Measurements from ENCODE around the gene CHRM2.

CHRM2 gene

GRCh38 chr7:136897676-136898075 is 29.2 kb downstream of the CHRM2 start:
- no peak for DNase-seq

GRCh38 chr7:136900005-136900404 is 31.6 kb downstream of the CHRM2 start:
- DNase-seq: no peak

DNA sequence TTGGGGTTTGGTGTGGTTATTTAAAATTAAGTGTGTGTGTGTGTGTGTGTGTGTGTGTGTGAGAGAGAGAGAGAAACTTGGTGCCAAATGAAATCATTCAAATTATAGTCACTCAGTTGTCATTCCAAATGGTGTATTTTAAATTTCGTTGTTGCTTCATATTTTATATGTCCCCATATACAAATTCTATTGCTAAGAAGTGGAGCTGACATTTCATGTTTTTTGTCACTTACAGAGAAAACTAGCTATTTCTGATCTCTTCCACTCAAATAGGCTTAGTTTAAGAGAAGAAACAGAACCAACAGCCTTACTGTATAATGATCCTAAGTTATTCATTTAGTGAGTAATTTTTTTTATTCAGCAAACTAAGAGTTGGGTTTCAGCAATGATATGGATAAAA is 42.3 kb downstream of the CHRM2 start:
- no peak for DNase-seq

DNA sequence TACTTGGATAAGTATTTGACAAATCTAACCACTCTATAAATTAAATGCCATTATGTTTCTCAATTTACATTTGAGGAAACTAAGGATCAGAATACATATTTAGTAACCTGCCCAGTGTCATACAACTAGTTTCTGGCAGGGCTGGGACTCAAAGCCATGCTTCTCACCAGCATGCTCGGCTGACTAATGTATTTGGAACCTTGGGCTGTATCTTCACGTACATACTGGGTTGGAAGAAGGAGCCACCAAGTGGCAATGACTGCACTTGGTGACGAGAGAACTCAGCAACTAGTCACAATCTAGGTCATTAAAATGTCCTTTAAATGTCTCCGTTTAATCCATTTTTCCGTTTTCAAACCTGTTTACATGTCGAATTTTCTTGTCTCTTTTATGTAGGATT is 42.9 kb downstream of the CHRM2 start:
- DNase-seq: no peak

- DNase-seq: no peak
These were observed 43.9 kb downstream of the CHRM2 start for GRCh38 chr7:136912339-136912738.

- no peak for DNase-seq
These were observed 45.6 kb downstream of the CHRM2 start for GRCh38 chr7:136914016-136914415.

DNA sequence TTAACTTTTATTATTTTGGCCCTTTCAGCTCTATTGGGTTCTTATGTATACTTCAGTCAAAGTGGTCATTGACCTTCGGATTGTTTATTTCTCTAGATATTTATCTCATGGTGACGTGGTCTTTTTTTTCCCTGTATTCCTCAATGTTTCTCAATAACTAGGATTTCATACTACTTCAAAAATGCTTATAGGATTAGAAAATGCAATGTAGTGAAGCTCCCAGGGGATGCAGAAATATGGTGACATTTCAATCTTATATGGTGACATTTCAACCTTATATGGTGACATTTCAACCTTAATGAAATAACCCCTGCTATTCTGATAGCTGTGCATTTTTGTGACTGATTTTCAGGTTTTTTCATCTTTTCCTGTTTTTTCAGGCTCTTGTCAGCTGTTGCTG is 51.4 kb downstream of the CHRM2 start:
- DNase-seq: no peak

DNA sequence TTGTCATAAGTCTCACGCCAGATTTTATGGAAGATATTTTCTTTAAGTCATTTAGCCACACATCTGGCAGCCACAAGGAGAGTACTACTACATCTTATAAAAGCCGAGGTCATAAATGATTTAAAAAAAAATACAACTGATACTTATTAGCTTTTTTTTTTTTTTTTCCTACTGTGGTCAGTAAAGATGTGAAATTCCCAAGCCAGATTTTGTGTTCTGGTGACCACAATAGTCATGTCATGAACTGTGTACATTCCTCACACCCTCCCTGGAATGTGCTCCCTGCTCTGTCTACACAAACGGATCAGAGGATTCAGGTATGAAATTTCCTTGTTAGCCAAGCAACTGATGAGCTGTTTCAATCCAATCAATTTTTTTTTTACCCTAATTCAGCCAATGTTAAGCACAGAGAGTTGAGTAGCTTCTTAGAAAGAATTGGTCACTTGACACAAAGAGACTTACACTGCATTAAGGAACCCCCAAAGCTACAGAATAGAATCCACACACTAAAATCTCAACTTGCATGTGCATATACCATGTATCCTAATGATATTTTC is 54.7 kb downstream of the CHRM2 start:
- DNase-seq: no peak

GRCh38 chr7:136925044-136925443 is 56.6 kb downstream of the CHRM2 start:
- DNase-seq: no peak

DNA sequence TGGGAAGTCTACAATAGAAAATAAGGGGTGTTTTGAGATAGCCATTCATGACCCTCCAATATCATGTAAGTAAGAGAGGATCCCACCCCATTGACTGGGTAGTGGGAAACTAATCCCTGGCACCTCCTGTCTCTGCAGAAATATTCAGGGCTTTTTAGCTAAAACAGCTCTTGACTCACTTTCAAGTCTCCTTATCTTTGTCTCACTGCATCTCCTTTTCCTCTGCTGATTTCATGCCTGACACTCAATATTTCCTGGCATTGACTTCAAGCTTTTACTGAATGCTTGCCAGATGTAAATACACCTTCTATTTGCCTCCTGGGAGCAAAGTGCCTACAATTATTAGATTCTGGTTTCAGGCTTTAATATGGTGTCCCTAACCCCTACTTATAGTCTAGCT is 57.1 kb downstream of the CHRM2 start:
- no peak for DNase-seq

GRCh38 chr7:136931169-136931867 is 62.9 kb downstream of the CHRM2 start:
- no peak for DNase-seq

DNA sequence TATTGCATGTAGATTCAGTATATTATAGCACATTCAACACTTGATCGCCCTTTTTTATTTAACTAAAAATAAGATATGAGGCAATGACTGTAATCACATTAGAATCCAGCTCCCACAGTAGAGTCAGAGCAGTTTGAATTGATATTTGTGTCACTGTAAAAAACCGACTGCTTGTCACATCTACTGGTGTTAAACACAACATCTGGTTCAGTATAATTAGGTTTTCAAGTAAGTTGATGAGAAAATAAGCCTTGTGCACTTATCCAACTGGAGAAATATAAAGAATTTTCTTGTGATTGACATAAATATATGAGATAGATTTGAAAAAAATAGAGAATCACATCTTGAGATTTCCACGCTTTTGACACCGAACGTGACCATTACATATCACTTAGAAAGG is 69.0 kb downstream of the CHRM2 start:
- DNase-seq: no peak

- no peak for DNase-seq
These were observed 70.0 kb downstream of the CHRM2 start for GRCh38 chr7:136938476-136938875.

DNA sequence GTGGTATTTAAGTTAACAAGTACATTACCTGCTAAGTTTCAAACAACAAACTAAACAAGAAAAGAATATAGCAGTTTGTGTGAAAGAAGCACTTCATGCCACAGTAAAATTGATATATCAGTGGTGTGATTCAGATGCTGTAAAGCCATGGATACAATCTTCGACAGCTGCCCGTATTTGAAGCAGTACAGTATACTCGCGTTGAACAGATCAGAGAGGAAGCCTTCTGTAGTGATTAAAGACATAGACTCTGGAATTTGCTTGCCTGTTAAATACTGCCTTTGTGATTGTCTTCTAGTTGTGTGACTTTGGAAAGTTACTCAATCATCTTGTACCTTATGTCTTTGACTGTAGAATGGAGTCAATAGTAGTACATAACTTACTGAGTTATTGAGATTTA is 71.7 kb downstream of the CHRM2 start:
- DNase-seq: no peak

- DNase-seq: no peak
These were observed 72.5 kb downstream of the CHRM2 start for GRCh38 chr7:136940917-136941316.

DNA sequence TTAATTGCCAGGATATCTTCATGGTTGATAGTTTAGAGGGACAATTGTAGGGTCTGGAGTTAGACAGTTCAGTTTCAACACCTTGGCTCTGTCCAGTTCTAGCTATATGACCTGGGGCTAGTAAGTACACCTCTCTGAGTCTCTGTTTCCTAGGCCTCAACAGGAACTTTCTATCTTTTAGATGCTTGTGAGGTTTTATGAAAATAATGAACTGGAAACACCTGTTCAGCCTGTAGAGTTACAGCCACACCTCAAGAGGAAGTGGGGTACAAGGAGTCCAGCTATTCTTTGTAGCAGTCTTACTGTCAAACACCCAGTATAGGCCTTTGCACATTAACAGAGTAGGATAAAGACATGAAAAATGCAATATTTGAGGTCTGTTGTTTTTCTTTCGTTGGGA is 73.4 kb downstream of the CHRM2 start:
- DNase-seq: no peak

DNA sequence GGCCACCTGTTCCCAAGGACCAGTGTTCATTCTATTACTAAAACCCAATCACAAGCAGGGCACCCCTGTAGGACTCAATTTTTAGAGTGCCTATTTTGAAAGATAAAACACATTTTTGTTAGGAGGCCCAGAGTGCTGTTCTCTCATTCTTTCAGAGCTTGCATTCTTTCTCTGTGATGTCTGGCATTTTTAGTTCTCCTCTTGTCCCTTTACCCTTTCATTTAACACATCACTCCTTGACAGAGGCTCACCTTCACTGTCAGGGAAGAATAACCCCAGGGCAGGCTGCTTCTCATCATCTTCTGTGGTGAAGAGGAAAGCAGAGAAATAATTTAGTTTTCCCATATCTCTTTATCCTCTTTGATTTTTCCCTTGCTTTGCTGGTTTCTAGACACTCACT is 73.9 kb downstream of the CHRM2 start:
- no peak for DNase-seq

GRCh38 chr7:136942994-136943393 is 74.5 kb downstream of the CHRM2 start:
- no peak for DNase-seq

DNA sequence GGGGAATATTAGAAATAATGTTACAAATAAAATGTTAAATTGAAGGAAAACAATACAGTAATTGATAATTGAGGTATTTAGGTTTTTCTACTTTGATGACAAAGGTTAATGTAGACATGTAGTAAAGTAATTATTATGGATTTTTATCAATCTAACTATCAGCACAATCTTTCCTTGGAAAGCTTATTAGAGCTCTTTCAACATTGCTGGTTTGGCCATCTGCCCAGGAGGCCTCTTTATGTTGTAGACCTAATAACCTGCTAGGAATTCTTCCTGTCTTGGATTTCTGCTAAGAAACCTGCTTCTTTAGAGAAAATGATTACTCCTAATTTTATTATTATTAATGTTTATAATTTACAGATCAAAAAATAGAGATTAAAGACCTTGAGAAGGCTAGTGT is 78.9 kb downstream of the CHRM2 start:
- no peak for DNase-seq

DNA sequence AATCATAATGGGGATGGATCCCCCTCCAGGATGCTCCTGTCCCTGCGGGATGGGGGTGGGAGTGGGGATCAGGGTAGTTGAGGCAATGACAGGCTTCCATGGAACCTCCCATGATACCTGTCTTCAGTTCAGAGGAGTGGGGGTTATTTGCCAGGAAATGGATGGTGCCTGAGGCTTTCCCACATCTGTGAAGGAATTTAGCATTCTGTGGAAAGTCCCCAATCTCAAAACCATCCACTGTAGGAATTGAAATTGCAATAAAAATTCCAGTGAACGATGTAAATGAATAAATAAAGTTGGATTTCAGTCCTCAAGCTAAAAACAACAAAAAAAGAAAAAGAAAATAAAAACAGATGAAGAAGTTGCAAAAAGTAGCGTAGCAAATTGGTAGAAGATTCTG is 81.9 kb downstream of the CHRM2 start:
- DNase-seq: no peak

GRCh38 chr7:136953386-136953785 is 84.9 kb downstream of the CHRM2 start:
- DNase-seq: no peak

DNA sequence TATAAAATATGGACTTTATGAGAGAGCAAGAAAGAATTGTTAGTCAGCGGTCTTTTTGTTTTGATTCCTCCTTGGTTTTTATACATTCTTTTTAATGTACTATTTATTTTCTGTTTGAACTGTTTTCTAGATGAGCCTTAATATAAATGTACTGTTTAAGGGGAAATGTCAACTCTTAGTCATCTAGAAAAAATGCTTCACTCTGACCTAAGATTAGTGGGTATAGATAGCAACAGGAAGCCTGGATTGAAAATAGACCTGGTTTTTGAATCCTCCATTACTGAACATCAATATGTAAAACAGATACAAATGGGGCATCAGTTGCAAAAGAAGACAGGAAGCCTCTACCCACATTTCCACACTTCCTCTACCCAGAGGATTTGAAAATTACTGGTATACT is 87.8 kb downstream of the CHRM2 start:
- no peak for DNase-seq

DNA sequence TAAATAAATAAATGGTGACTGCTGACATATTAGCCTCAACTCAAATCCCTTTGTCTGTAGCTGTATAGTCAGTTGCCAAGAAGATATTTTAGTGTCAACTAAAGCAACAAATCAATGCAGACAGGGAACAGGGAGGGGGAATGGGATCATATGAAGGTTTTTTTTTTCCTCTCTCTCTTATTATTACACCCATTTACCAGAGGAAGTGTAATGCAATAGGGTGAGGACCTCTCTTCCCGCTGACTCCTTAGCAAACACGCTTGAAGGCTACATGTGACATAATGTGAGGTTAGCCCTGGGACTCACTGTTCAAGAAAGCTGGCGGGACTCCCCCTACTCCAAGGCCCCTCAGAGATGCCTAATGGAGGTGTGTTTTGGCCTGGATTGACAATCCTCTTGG is 88.2 kb downstream of the CHRM2 start:
- no peak for DNase-seq

- DNase-seq: no peak
These were observed 88.9 kb downstream of the CHRM2 start for GRCh38 chr7:136957391-136957790.

DNA sequence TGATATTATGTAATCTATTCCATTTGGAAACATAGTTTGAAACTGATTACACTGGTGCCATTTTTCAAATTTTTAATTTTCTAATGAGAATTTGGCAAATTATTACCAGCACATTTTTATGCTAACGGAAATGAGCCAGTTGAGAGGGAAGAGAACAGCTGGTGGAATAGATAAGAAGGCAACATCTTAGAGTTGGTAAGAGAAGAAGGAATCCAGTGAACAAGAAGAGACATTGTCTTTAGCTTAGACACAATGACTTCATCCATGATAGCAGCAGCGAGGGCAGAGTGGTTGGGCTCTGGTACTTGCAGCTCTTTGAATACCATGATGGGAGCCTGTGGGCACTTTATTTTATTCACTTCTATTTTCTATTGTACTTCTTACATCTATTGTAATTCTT is 89.6 kb downstream of the CHRM2 start:
- DNase-seq: no peak

Data from activated gamma-delta T cell treated with Interleukin-2 at 50 U/mL for 16 hours (primary cell).